ENCODE data around the gene NAIF1. TPM values are rescaled to one million over a fixed set of nuclear protein-coding genes. Genes with fewer than 3 reads are reported as not detected.
"Not testable (repeated sequence)": the region's sequence is repeated elsewhere in the genome, so short reads cannot be mapped to it uniquely, and the experiment has no call there.

The NAIF1 gene
- total and polyA plus RNA-seq, 2 donors (not counting 3 experiments of a cell fraction or from before 2014, with no cell fraction given): 8.2 to 10.1 TPM

DNA sequence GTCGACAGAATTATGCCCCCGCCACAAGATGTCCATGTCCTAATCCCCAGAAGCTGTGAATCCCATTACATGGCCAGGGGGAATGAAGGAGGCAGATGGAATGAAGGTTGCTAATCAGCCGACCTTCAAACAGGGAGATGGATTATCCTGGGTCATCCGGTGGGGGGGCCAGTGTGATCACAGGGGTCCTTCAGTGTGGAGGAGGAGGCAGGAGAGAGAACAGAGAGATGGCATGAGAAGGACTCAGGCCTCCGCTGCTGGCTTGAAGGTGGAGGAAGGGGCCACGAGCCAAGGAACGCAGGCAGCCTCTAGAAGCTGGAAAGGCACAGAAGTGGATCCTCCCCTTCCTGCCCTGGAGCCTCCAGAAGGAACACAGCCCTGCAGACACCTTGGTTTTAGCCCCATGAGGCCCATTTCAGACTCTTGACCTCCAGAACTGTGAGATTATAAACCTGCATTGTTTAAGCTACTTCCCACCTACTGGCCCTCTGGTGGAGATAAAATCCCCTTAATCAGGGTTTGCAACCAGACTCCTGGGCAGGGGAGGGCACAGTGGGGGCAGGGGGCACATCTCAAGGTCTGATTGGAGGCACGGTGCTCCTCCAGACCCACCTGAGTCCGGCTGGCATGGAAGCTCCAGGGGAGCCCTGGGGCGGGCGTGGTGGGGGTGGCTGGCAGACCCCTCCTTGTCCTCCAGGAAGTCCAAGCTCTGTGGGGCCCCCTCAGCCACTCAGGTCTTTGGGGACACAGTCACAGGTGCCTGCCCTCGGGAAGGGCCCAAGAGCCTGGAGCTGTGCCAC, 46.6 kb upstream of the NAIF1 start:
- intact Hi-C loops (cut with micrococcal nuclease) (no loop called here), dilution Hi-C loops (cut with MboI; ENCODE audit: extremely low pct_ligation_motif_present, low sequenced_read_pairs) (no loop called here)
- Histone ChIP-seq H3K4me2 (ENCODE audit: insufficient read depth, low read length) (no peak overlapping the region), H3K36me3 (ENCODE audit: control insufficient read depth in 2 of 2, extremely low read depth in 1 of 2, insufficient read depth in 2 of 2, low read length in 2 of 2) (no peaks in the 10 kb centered on the region), H3K4me3 (replicated peaks in 1 of 3; ENCODE audit: insufficient read depth in 1 of 3, low read depth in 1 of 3, low read length in 3 of 3) (no peak overlapping the region), H2AFZ (ENCODE audit: low read depth, low read length) (no peak overlapping the region), H3K27me3 (ENCODE audit: control insufficient read depth in 2 of 2, insufficient read depth in 2 of 2, low read length in 2 of 2) (no peaks in the 10 kb centered on the region), H4K20me1 (replicated peaks; ENCODE audit: control insufficient read depth, extremely low read depth, insufficient read depth, low read length) (no peaks in the 10 kb centered on the region), H3K9me1 (replicated peaks; ENCODE audit: control insufficient read depth, extremely low read depth, insufficient read depth, low read length) (no peaks in the 10 kb centered on the region), H3K9ac (replicated peaks; ENCODE audit: extremely low read depth, insufficient read depth, low read length) (no peak overlapping the region), H3K4me1 (ENCODE audit: control insufficient read depth, extremely low read depth, insufficient read depth, low read length) (no peaks in the 10 kb centered on the region), H3K79me2 (ENCODE audit: control insufficient read depth, insufficient read depth, low read length) (no peaks in the 10 kb centered on the region), H3K27ac (ENCODE audit: insufficient read depth, low read depth, low read length) (no peak overlapping the region), H3K9me3 (replicated peaks; ENCODE audit: control insufficient read depth, insufficient read depth, low read length) (no peaks in the 10 kb centered on the region)
- BruUV-seq (replicated peaks): no TSS peak
- ChIA-PET CTCF (interaction anchor here (2.8 kb wide), 1 partner anchor 11 kb away, joined by 12 read pairs; no protein-coding TSS in a partner anchor), POLR2A (interaction anchor here (0.6 kb wide), 1 partner anchor 13 kb away, joined by 3 read pairs; no protein-coding TSS in a partner anchor)
- TF ChIP-seq POLR2AphosphoS5 (IDR thresholded peaks at IDR 0.05; ENCODE audit: insufficient read depth, low read depth, low read length) (no peak), JUN (IDR thresholded peaks at IDR 0.05; ENCODE audit: borderline replicate concordance, insufficient read depth, insufficient read length, low read depth) (no peak), FOS (IDR thresholded peaks at IDR 0.05; ENCODE audit: borderline replicate concordance, insufficient read depth, low read length) (no peak), GATA2 (IDR thresholded peaks at IDR 0.05; ENCODE audit: insufficient read depth, insufficient read length, low read depth, low read length) (no peak), POLR2A (IDR thresholded peaks at IDR 0.05; ENCODE audit: low read depth, low read length) (no peak), EZH2 (IDR thresholded peaks at IDR 0.05; ENCODE audit: borderline replicate concordance, low read depth, low read length, severe bottlenecking) (no peak), MYC (IDR thresholded peaks at IDR 0.05; ENCODE audit: low read depth, low read length) (no peak)
- TF ChIP-seq, protein P1, sequence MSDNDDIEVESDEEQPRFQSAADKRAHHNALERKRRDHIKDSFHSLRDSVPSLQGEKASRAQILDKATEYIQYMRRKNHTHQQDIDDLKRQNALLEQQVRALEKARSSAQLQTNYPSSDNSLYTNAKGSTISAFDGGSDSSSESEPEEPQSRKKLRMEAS (IDR thresholded peaks at IDR 0.05; ENCODE audit: insufficient read depth, insufficient read length): no peak
- TF ChIP-seq, protein P2, sequence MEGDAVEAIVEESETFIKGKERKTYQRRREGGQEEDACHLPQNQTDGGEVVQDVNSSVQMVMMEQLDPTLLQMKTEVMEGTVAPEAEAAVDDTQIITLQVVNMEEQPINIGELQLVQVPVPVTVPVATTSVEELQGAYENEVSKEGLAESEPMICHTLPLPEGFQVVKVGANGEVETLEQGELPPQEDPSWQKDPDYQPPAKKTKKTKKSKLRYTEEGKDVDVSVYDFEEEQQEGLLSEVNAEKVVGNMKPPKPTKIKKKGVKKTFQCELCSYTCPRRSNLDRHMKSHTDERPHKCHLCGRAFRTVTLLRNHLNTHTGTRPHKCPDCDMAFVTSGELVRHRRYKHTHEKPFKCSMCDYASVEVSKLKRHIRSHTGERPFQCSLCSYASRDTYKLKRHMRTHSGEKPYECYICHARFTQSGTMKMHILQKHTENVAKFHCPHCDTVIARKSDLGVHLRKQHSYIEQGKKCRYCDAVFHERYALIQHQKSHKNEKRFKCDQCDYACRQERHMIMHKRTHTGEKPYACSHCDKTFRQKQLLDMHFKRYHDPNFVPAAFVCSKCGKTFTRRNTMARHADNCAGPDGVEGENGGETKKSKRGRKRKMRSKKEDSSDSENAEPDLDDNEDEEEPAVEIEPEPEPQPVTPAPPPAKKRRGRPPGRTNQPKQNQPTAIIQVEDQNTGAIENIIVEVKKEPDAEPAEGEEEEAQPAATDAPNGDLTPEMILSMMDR (IDR thresholded peaks at IDR 0.05; ENCODE audit: extremely low read depth in 1 of 2, insufficient read depth in 1 of 2, low read depth in 1 of 2, low read length in 2 of 2): no peak
- FAIRE-seq: no peak
- DNase-seq (ENCODE audit: low read depth, low spot score): no peak

DNA sequence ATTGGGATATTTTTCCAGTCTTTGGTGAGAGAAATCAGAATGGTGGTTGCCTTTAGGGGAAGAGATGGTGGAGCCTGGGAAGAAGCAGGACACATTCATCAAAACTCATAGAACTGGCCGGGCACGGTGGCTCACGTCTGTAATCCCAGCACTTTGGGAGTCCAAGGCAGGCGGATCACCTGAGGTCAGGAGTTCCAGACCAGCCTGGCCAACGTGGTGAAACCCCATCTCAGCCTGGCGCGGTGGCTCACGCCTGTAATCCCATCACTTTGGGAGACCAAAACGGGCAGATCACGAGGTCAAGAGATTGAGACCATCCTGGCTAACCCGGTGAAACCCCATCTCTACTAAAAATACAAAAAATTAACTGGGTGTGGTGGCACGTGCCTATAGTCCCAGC, 44.6 kb upstream of the NAIF1 start:
- H3K27me3 ChIP-seq (ENCODE audit: control insufficient read depth in 2 of 2, insufficient read depth in 2 of 2, low read length in 2 of 2); H4K20me1 ChIP-seq (replicated peaks; ENCODE audit: control insufficient read depth, extremely low read depth, insufficient read depth, low read length); H3K9ac ChIP-seq (replicated peaks; ENCODE audit: extremely low read depth, insufficient read depth, low read length); dilution Hi-C loops (cut with MboI; ENCODE audit: extremely low pct_ligation_motif_present, low sequenced_read_pairs); FAIRE-seq; H3K79me2 ChIP-seq (ENCODE audit: control insufficient read depth, insufficient read depth, low read length); POLR2A ChIA-PET; H3K4me1 ChIP-seq (ENCODE audit: control insufficient read depth, extremely low read depth, insufficient read depth, low read length); H3K9me3 ChIP-seq (replicated peaks; ENCODE audit: control insufficient read depth, insufficient read depth, low read length); BruUV-seq (replicated peaks); H3K4me2 ChIP-seq (ENCODE audit: insufficient read depth, low read length); DNase-seq (ENCODE audit: low read depth, low spot score); H3K27ac ChIP-seq (ENCODE audit: insufficient read depth, low read depth, low read length); CTCF ChIA-PET; H2AFZ ChIP-seq (ENCODE audit: low read depth, low read length); intact Hi-C loops (cut with micrococcal nuclease); H3K4me3 ChIP-seq (replicated peaks in 1 of 3; ENCODE audit: insufficient read depth in 1 of 3, low read depth in 1 of 3, low read length in 3 of 3); H3K9me1 ChIP-seq (replicated peaks; ENCODE audit: control insufficient read depth, extremely low read depth, insufficient read depth, low read length): not testable (repeated sequence)
- peaks cover under 1 to 15% of the 10 kb centered on the region in 2 experiments for H3K36me3 ChIP-seq (ENCODE audit: control insufficient read depth in 2 of 2, extremely low read depth in 1 of 2, insufficient read depth in 2 of 2, low read length in 2 of 2)

All from endothelial cell of umbilical vein (primary cell).